H9 (cell line): ENCODE results near the gene KRT13. TPM values are rescaled to one million over a fixed set of nuclear protein-coding genes. Genes with fewer than 3 reads are reported as not detected.

Experiments used
- DNase-seq: peaks from one replicate; pipeline ENCODE4 v3.0.0-alpha.2; 2017
- H2AFZ ChIP-seq: one replicate; pipeline ENCODE4 v1.6.1; 2013; ENCODE audit warnings: mild to moderate bottlenecking, low read length, control low read depth, moderate library complexity
- H2AK5ac ChIP-seq: 2 replicates; pipeline ENCODE4 v1.6.1; 2013; ENCODE audit warnings: low read length, control low read depth, mixed read lengths; ENCODE audit not compliant: insufficient read length
- H2BK120ac ChIP-seq: one replicate; pipeline ENCODE4 v1.6.1; 2013; ENCODE audit warnings: low read depth, mild to moderate bottlenecking, low read length, control low read depth, inconsistent platforms; ENCODE audit not compliant: poor library complexity, severe bottlenecking
- H2BK12ac ChIP-seq: 2 replicates; pipeline ENCODE4 v1.6.1; 2013; ENCODE audit warnings: low read length, control low read depth, mixed read lengths, low read depth; ENCODE audit not compliant: insufficient read length
- H2BK15ac ChIP-seq: 2 replicates; pipeline ENCODE4 v1.6.1; 2013; ENCODE audit warnings: low read depth, low read length, control low read depth
- H2BK20ac ChIP-seq: one replicate; pipeline ENCODE4 v1.6.1; 2013; ENCODE audit warnings: low read depth, mild to moderate bottlenecking, low read length, control low read depth, inconsistent platforms; ENCODE audit not compliant: poor library complexity, severe bottlenecking
- H2BK5ac ChIP-seq: 2 replicates; pipeline ENCODE4 v1.6.1; 2013; ENCODE audit warnings: low read length, control low read depth, mixed read lengths; ENCODE audit not compliant: insufficient read length
- H3K14ac ChIP-seq: 2 replicates; pipeline ENCODE4 v1.6.1; 2013; ENCODE audit warnings: low read length, control low read depth; ENCODE audit not compliant: insufficient read depth
- H3K18ac ChIP-seq: 2 replicates; pipeline ENCODE4 v1.6.1; 2013; ENCODE audit warnings: low read depth, mild to moderate bottlenecking, mixed read lengths, low read length, control low read depth; ENCODE audit not compliant: insufficient read length
- H3K23ac ChIP-seq: 2 replicates; pipeline ENCODE4 v1.6.1; 2013; ENCODE audit warnings: low read length, control low read depth, mixed read lengths, low read depth; ENCODE audit not compliant: insufficient read length
- H3K23me2 ChIP-seq: 2 replicates; pipeline ENCODE4 v1.6.1; 2013; ENCODE audit warnings: low read depth, mild to moderate bottlenecking, mixed read lengths, low read length, control low read depth; ENCODE audit not compliant: insufficient read length, poor library complexity, severe bottlenecking
- H3K27ac ChIP-seq: 2 replicates; pipeline ENCODE4 v1.5.1; 2013; ENCODE audit warnings: low read length, control low read depth, mixed read lengths, low read depth; ENCODE audit not compliant: insufficient read length
- H3K27me3 ChIP-seq: 2 replicates; pipeline ENCODE4 v1.6.1; 2013; ENCODE audit warnings: low read length, control low read depth, inconsistent platforms; ENCODE audit not compliant: insufficient read depth
- H3K4ac ChIP-seq: 2 replicates; pipeline ENCODE4 v1.6.1; 2013; ENCODE audit warnings: low read depth, mild to moderate bottlenecking, control low read depth, inconsistent platforms, low read length, moderate library complexity
- H3K4me1 ChIP-seq: 2 replicates; pipeline ENCODE4 v1.6.1; 2013; ENCODE audit warnings: low read length, control low read depth, inconsistent platforms; ENCODE audit not compliant: insufficient read depth
- H3K4me2 ChIP-seq: 2 replicates; pipeline ENCODE4 v1.6.1; 2013; ENCODE audit warnings: low read length, control low read depth, mixed read lengths; ENCODE audit not compliant: insufficient read length, insufficient read depth
- H3K56ac ChIP-seq: 2 replicates; pipeline ENCODE4 v1.6.1; 2013; ENCODE audit warnings: low read depth, mild to moderate bottlenecking, mixed read lengths, low read length, control low read depth; ENCODE audit not compliant: insufficient read length
- H3K79me1 ChIP-seq: 2 replicates; pipeline ENCODE4 v1.6.1; 2013; ENCODE audit warnings: low read depth, mild to moderate bottlenecking, moderate library complexity, low read length, control low read depth, inconsistent platforms; ENCODE audit not compliant: insufficient read depth, poor library complexity, severe bottlenecking
- H3K79me2 ChIP-seq: 2 replicates; pipeline ENCODE4 v1.6.1; 2013; ENCODE audit warnings: low read length, control low read depth, inconsistent platforms; ENCODE audit not compliant: insufficient read depth
- H3K9ac ChIP-seq: 2 replicates; pipeline ENCODE4 v1.6.1; 2013; ENCODE audit warnings: low read length, control low read depth, mixed read lengths; ENCODE audit not compliant: insufficient read length; ENCODE audit errors: extremely low read depth
- H3K9me3 ChIP-seq: one replicate; pipeline ENCODE4 v1.6.1; 2013; ENCODE audit warnings: low read depth, low read length, inconsistent platforms; ENCODE audit not compliant: control insufficient read depth
- H3T11ph ChIP-seq: one replicate; pipeline ENCODE4 v1.6.1; 2013; ENCODE audit warnings: mild to moderate bottlenecking, low read length, control low read depth, inconsistent platforms
- H4K20me1 ChIP-seq: one replicate; pipeline ENCODE4 v1.6.1; 2013; ENCODE audit not compliant: control insufficient read depth, insufficient read length, insufficient read depth
- H4K5ac ChIP-seq: 2 replicates; pipeline ENCODE4 v1.6.1; 2013; ENCODE audit warnings: low read depth, mild to moderate bottlenecking, mixed read lengths, low read length, control low read depth; ENCODE audit not compliant: insufficient read length
- H4K8ac ChIP-seq: replicated peaks from 2 replicates; pipeline ENCODE4 v1.6.1; 2013; ENCODE audit warnings: low read length, control low read depth, mixed read lengths, low read depth; ENCODE audit not compliant: insufficient read length
- H4K91ac ChIP-seq: 2 replicates; pipeline ENCODE4 v1.6.1; 2013; ENCODE audit warnings: low read depth, mild to moderate bottlenecking, moderate library complexity, mixed read lengths, low read length, control low read depth; ENCODE audit not compliant: insufficient read length
- H3K27ac Mint-ChIP-seq, 3 experiments: 2 replicates in 2 of 3; 3 replicates in 1 of 3; pipeline ENCODE4 v1.8.0; 2020 to 2021; ENCODE audit warnings: mixed read lengths in 3 of 3, mild to moderate bottlenecking in 1 of 3, moderate library complexity in 1 of 3
- H3K27me3 Mint-ChIP-seq: 2 replicates; pipeline ENCODE4 v1.8.0; 2021; ENCODE audit warnings: low read depth, mild to moderate bottlenecking, moderate library complexity, mixed read lengths
- H3K36me3 Mint-ChIP-seq, 3 experiments: 2 replicates in 2 of 3; 3 replicates in 1 of 3; pipeline ENCODE4 v1.8.0; 2020 to 2021; ENCODE audit warnings: low read depth in 3 of 3, mixed read lengths in 3 of 3; ENCODE audit not compliant: insufficient read depth in 1 of 3
- H3K4me1 Mint-ChIP-seq, 2 experiments: 2 replicates each; pipeline ENCODE4 v1.8.0; 2020; ENCODE audit warnings: mixed read lengths in 2 of 2
- H3K4me3 Mint-ChIP-seq, 2 experiments: 2 replicates in 1 of 2; 3 replicates in 1 of 2; pipeline ENCODE4 v1.8.0; 2020 to 2021; ENCODE audit warnings: mild to moderate bottlenecking in 2 of 2, mixed read lengths in 2 of 2, moderate library complexity in 1 of 2
- H3K9me3 Mint-ChIP-seq, 2 experiments: 2 replicates in 1 of 2; 3 replicates in 1 of 2; pipeline ENCODE4 v1.8.0; 2020; ENCODE audit warnings: mild to moderate bottlenecking in 2 of 2, mixed read lengths in 2 of 2, moderate library complexity in 1 of 2
- CTCF ChIP-seq: fragments of 200-600 bp; sonication (generic); conservative IDR thresholded peaks from 3 replicates; pipeline ENCODE4 v1.8.0; 2021; ENCODE audit warnings: antibody characterized with exemption, mild to moderate bottlenecking
- WGBS: extraction: QIAGEN DNeasy Blood & Tissue Kit; methylation state at CpG from one replicate; pipeline ENCODE4 v1.1.7; 2013; ENCODE audit warnings: missing lambda C conversion rate, low lambda C conversion rate, mixed read lengths; ENCODE audit not compliant: insufficient read length; ENCODE audit errors: extremely low coverage; 5-methylcytosine and 5-hydroxymethylcytosine counted together
- total RNA-seq: library from RNA; stranded (reverse); gene quantifications from 2 replicates; pipeline ENCODE4 v1.2.1, GENCODE V29; 2021

The KRT13 gene
- total RNA-seq, 1 experiment from 2014 or later, result not detected

GRCh38 chr17:41521574-41522261, 16.3 kb upstream of the KRT13 start:
- Histone ChIP-seq H2BK12ac (no peak overlapping the region), H3K56ac (no peak overlapping the region), H2AFZ (no peak overlapping the region), H3K23me2 (peaks cover under 1% of the 10 kb centered on the region), H3K9me3 (no peaks in the 10 kb centered on the region), H4K20me1 (no peaks in the 10 kb centered on the region), H3K79me1 (no peaks in the 10 kb centered on the region), H3K14ac (no peak overlapping the region), H3K18ac (no peak overlapping the region), H3K4ac (no peak overlapping the region), H3T11ph (no peak overlapping the region), H3K27me3 (no peaks in the 10 kb centered on the region), H4K8ac (no peak overlapping the region), H2BK120ac (no peak overlapping the region), H2BK5ac (no peak overlapping the region), H3K23ac (no peak overlapping the region), H3K79me2 (peaks cover under 1% of the 10 kb centered on the region; the same call in 1 of the 2 replicates), H3K4me2 (no peak overlapping the region), H2BK15ac (no peak overlapping the region), H2AK5ac (no peak overlapping the region), H3K4me1 (no peaks in the 10 kb centered on the region; the same call in 1 of the 2 replicates), H4K5ac (no peak overlapping the region), H3K27ac (no peak overlapping the region), H4K91ac (no peak overlapping the region), H3K9ac (no peak overlapping the region), H2BK20ac (no peak overlapping the region)
- Mint-ChIP-seq H3K36me3 (peaks cover 21 to 38% (median 33%) of the 10 kb centered on the region in 3 experiments; a peak in 6 of 7 replicates), H3K4me3 (no peak overlapping the region), H3K27me3 (no peaks in the 10 kb centered on the region; the same call in 1 of the 2 replicates), H3K4me1 (peaks cover 28 to 41% of the 10 kb centered on the region in 2 experiments), H3K27ac (peak overlapping the region; percentile 36 to 89 (median 83); a peak in 4 of 7 replicates), H3K9me3 (no peaks in the 10 kb centered on the region; a peak in 1 of 5 replicates)
- no CpG with 5 or more reads among the region's 6 CpGs for WGBS
- TF ChIP-seq CTCF, result no peak
- DNase-seq, result peak; percentile 76
